NCI-H446 treated with DMSO at 0.1 percent for 48 hours (cell line): ENCODE data around the gene ARF1.

Experiments
- DNase-seq: peaks from one replicate; lab custom pipeline; 2025; lab: John Stamatoyannopoulos, UW

ARF1 gene

DNA sequence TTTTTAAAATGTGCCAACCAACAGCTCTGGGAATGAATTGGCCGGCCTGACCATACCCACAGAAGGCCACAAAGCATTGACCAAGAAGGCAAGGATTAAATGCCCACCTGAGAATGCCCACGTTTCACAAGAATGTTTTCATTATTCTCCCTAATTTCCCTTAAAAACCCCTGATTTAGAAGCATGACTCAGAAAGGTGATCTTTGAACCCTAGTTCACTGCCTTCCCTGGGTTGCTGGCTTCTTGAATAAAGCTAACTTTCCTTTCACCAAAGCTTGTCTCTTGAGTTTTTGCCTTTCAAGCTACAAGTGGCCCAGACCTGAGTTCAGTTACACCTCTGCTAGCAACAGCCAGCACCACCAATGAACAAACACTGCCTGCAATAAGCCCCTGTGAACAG, 41.0 kb downstream of the ARF1 start:
- no peak for DNase-seq

DNA sequence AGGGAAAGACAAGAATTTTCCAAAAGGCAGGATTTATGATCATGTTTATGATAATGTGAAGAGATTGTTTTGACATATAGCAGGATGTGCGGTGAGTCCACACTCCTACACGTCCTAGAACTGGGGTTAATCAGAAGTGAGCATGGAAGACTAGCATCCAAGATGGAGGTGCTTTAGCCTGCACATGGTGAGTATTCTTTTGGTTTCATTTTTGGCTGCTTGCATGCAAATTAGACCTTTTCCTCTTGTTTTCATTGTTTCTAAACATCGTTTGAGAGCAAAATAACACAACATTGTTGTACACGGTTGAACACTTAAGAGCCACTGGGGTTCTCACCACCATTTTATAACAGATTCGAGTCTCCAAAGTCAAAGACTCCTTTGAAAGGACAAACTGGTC, 42.7 kb downstream of the ARF1 start:
- DNase-seq, result no peak

DNA sequence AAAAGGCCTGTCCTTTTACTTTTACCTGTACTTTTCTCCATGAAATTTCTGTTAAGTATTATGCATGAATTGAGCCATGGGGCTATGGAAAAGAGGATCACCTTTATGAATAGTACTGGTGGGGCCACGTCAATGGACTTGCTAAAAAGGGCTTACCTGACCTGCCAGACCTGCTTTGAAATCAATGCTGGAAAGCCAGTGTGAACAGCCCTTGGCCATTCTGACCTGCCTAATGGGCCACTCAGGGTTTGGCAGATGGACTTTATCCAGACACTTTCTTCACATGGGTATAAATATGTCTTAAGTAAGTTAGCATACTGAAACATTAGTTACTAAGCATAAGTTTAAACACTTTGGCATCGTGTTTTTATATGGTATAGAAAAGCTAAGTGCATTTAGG, 49.3 kb downstream of the ARF1 start:
- no peak for DNase-seq

DNA sequence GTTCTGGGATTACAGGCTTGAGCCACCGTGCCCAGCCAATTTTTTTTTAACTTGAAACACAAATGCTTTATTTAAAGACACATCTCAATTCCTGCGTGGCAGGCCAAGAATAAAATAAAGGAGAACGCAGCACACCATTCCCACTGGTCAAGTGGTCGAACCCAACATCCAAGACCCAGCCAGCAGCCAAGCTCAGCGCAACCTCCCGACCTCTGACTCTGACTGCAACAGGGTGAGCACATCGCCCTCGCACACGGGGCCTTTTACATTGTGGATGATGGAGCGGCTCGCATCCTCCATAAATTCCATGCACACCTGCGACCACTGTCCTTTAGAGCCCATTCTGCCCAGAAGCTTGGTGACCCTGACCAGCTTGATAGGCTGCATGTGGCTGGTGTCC, 52.1 kb downstream of the ARF1 start:
- DNase-seq, result no peak

DNA sequence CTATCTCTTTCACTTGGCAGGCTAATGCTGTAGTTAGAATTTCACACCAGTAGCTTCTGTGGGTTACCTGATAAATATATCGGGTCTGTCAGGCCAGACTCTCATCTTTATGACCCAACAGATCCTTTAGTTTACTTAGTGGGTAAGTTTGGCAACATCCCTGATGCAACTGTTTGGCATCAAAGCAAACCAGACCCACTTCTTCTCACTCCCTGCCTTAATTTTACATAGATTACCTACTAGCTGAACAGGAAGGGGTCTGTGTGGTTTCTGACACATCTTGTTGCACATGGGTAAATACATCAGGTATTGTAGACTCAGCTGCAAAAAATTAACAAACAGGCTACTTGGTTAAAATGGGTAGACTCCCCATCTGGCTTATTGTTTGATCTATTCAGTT, 54.4 kb downstream of the ARF1 start:
- no peak for DNase-seq

DNA sequence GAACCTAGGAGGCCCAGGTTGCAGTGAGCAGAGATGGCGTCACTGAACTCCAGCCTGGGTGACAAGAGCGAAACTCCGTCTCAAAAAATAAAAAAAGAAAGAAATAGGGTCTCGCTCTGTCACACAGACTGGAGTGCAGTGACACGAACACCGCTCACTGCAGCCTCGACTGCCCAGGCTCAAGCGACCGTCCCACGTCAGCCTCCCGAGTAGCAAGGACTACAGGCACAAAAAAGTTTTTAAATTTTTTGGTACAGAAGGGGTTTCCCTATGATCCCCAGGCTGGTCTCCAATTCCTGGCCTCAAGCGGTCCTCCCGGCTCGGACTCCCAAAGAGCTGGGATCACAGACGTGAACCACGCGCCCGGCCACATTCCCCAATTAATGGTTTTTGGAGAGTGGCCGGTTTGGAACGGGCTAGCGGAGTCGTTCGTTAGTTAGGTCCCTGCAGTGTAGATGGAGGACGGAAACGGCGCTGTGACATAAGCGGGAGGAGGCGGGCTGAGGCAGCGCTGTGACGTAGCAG, 57.0 kb downstream of the ARF1 start:
- no peak for DNase-seq

DNA sequence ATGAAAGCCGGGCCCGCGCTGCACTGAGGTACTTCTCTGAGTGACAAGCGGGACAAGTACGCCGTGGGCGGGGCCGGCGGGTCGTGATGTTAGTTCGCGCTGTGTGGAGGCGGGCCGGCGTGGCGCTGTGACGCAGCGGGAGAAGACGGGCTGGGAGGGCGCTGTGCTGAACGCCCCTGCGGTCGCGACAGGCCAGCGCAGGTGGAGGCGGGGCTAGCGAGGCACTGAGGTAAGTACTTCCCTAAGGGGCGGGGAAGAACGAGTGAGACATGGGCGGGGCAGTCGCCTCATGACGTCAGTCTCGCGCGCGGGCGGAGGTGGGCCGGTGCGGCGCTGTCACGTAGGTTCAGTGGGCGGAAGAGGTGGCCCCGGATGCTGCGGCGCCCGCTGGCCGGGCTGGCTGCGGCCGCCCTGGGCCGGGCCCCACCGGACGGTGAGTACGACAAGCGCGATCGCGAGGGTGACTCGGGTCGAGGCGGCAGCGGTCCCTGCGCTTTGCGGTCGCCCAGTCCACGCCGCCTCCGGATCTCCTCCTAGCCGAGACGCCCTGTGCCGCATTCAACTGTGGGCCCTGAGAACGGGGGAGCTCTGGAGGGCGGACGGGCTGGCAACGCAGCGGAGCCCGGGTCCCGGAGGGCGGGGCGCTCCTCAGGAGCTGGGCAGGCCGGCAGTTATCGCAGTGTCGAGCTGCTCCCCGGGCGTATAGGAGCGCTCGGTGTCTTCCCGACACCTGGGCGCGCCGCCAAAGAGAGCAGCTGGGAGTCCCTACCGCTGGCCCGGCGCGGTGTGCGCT, 57.6 kb downstream of the ARF1 start, which contains the start of gene GUK1:
Gene GUK1 (plus strand): TSS at position 349 of the 793 bp plus-strand sequence. CDS start 24 bp downstream, at position 373.
- peak; percentile 99 for DNase-seq

DNA sequence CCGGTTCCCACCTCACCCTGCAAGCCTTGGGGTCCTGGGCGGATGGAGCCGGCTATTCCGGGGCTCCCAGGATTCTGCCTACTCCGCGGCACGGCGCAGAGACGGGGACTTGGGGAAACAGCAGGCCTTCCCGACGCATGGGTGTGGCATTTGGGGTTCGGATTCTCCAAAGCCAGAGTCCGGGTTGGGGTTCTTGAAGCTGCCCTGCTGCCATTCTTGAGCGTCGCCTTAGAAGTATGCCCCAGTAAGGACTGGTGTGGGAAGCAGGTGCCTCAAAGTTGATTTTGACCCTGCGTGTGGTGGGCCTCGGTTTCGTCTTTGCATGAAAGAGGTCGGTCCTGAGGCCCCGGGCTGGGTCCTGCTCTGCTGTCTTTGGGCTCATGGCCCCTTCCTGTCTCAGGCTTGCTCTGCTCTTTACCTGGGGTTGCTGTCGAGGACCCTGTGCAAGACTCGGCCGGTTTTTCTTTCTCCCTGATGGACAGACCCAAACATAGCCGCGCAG, 58.3 kb downstream of the ARF1 start:
- no peak for DNase-seq

DNA sequence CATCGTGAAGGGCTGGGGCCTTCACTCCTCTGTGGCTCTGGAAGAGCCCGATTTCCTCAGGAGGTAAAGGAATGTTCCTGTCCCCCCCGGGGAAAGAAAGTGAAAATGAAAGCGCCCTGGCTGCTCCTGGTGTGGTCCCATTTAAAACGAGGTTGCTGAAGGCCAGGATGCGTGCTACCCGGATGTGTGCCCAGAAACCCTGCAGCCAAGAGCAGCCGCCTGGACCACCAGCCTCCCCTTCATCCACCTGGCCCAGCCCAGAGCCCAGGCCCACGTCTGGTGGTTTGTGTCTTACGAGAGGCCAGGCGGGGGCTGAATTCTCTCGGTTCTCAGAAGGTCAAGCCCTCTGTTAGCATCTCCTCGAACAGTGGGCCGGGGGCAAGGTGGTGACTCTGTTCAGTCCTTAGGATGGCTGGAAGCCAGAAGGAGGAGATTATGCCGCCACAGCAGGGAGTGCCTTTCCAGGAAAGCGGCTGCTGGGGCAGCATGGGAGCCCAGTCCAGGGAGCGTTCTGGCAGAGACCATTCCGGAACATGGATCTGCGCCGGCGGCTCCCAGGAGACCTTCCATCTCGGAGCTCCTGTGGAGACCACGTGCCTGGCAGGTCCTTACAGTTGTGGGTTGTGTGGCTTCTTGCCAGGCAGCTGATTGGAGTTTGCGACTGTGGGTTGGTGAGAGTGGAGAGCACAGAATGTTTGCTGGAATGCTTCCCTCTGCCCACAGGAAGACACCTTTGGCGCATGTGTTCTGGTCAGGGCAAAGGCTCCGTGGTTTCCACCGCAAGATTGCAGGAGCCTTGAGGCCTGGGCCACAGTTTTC, 58.9 kb downstream of the ARF1 start:
- no peak for DNase-seq

DNA sequence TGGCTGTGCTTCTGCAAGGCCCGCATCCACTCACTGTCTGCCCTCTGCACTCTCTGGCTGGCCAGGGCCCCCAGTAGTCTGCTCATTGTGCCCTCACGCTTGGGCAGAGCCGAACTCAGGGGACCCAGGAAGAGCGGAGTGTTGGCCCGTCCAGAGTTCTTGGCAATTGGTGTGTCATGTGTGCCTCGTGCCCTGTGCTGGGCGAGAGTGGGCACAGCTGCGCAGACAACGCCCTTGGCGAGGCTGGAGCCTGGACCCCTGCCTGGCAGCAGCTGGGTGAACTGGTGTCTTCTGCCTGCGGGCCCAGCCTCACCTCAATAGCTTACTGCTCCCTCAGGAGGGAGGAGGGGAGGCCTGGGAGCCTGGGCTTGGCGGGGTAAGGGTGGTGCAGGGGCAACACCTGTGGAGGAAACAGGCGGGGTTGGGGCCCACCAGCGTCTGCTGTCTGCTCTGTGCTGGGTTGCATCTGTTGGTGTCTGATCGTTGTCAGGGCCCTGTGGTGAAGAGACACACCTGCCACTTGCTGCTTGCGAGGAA, 59.7 kb downstream of the ARF1 start:
- no peak for DNase-seq

DNA sequence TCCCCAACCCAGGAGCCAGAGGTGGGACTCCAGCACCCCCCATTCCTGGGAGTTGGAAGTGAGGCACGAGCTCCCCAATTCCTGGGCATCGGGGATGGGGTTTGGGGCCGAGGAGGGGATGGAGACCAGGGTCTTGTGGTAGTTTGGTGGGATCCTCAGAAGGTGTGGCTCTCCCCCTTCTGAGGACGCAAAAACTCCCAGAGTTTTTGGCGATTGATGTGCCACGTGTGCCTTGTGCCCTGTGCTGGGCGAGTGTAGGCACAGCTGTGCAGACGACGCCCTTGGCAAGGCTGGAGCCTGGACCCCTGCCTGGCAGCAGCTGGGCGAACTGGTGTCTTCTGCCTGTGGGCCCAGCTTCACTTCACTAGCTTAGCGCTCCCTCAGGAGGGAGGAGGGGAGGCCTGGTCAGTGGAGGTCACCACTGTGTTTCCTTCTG, 60.2 kb downstream of the ARF1 start:
- no peak for DNase-seq

DNA sequence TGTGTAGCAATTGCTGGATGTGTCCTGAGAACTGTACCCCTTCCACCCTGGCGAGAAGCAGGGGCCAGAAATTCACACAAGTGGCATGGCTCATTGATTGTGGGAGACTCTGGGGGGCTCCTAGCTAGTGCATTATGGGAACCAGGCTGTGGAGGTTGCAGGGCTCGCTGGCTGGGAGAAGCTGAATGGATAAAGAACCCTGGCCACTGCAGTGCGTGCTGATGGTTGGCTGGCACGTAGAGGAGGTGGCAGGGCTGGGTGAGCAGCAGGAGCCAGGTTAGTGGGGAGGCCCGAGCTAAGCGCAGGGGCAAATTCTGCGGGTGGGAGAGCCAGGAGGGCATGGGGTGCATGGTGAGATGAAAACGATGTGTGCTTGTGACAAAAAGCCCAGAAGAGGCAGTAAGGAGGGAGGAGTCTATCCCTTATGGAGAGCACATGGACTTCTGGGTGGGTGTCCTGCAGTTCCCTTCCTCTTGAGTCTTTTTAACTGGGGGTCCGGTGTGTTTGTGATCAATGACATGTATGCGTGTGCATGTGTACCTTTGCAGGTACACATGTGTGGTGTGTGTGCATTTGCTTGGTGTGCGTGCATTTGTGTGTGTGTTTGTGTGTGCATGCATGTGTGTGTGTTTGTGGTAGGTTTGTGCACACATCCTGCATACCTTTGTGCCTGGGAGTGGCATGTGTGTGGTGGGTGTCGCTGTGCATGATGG, 61.1 kb downstream of the ARF1 start:
- no peak for DNase-seq

DNA sequence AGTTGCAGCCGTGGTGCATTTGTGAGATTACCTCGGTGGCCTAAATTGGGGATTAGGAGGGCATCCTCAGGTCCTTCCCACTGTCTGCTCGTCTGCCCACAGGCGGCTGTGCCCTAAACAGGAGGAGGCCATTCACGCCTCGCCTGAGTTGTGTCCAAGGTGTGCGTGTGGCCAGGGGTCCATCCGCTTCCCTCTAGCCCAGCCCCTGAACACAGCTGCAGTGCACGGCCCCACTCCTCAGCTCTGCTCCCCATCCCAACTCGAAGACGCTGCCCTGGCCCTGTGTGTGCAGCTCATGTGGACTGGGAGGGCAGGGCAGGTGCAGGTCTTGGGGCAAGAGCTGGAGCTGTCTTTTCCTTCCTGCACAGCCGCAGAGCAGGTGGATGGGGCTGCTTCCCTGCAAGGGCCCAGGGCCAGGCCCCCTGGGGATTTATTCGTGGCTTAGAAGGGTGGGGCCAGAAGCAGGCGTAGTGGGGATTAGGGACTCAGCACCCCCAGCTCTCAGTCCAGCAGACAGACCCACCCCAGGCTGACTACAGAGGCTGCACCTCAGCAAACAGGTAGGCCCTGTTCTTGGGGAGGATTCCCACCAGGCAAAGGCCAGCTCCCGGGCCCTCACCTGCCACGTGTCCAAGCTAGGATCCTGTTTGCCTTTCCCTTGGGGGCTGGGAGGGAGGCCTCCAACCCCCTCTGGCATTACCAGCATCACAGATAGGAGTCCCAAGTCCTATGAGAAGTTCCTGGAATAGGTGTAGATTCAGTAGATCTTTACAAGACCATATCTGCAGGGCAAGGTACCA, 61.9 kb downstream of the ARF1 start:
- DNase-seq, result no peak

DNA sequence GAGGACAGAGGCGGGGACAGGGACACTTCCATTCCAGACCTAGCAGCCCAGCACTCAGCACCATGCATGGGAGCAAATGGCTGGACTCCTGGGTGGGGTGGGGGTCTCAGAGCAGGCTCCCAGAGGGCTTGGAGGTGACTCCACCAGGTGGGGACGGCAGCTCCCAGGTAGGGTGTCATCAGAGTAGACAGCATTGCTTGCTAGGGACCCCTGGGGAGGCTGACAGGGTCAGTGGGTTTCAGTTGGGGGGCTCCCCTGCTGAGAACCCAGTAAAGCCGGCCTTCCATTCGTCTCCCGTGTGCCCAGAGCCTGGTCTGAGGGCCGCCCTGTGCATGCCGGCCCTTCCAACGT, 62.5 kb downstream of the ARF1 start:
- DNase-seq, result no peak

DNA sequence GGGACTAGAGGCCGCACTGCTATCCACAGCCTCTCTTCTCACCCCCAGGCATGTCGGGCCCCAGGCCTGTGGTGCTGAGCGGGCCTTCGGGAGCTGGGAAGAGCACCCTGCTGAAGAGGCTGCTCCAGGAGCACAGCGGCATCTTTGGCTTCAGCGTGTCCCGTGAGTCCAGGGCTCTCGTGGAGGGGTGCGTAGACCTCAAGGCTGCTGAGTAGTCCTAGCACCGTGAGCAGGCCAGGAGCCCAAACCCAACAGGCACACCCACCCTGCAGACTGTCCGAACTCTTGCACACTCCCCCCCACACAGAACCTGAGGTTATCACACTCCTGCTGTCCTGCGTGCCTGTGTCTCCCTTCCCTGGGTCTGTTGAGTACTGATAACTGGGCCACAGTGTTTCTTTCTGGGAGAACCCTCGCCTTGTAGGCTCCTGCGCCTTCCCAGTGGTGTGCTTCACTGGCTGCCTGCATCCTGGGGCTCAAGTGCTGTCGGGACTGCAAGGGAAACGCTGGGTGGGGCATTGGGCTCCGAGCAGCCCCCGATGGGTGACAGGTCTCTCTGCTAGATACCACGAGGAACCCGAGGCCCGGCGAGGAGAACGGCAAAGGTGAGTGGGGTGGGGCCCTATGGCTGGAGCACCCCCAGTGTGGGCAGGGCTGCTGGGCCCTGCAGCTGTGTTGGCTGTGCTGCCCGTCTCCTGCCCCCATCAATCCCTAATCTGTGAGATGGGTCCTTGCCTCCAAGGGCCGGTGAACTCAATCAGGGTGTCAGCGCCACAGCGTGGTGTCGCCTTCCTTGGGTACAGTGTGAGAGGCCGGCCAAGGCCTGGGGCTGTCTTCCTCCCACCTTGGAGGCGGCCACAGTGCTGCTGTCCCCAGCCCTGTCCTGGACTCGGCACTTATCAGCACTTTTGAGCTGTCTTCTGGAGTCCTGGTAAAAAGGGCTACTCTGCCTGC, 63.2 kb downstream of the ARF1 start:
- no peak for DNase-seq

DNA sequence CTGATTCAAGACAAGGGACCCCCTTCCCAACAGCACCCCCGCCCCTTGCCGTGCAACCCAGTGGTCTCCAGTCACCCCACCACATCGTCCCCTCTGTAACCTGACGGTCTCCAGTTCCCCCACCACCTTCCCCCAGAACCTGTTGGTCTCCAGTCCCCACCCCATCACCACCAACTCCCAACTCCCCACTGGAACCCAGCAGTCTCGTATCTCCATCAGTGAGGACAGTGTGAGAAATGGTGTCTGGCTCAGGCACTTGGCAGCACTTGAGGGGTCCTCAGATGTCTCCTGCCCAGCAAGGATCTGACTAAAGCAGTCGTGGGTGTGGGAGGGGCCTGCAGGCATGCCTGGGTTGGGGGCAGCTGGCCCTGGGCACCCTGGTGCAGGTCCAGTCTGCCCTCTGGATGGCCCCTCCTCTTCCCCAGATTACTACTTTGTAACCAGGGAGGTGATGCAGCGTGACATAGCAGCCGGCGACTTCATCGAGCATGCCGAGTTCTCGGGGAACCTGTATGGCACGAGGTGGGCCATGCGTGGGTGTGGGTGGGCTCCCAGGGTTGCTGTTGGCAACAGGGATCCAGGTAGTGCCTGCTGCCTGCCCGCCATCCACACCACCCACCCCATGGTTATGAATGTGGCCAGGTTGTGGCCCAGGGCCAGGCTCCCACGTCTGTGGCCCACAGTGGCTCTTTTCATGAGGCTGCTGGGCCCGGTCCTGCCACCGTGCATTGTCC, 64.1 kb downstream of the ARF1 start:
- DNase-seq, result no peak

DNA sequence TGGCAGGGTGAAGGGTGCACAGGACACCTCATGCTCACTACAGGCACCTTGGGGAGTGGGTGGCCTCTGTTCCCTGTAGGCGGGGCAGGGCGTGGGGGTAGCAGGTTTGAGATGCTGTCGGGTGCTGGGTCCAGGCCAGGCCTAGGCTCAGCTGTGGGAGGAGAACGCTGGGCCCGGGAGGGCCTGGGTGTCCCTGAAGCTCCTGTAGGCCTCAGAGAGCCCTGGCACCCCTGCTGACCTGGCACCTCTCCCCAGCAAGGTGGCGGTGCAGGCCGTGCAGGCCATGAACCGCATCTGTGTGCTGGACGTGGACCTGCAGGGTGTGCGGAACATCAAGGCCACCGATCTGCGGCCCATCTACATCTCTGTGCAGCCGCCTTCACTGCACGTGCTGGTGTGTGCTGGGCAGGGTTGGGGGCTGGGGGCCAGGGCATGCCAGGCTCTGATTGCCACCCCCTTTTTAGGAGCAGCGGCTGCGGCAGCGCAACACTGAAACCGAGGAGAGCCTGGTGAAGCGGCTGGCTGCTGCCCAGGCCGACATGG, 64.7 kb downstream of the ARF1 start:
- DNase-seq, result no peak

DNA sequence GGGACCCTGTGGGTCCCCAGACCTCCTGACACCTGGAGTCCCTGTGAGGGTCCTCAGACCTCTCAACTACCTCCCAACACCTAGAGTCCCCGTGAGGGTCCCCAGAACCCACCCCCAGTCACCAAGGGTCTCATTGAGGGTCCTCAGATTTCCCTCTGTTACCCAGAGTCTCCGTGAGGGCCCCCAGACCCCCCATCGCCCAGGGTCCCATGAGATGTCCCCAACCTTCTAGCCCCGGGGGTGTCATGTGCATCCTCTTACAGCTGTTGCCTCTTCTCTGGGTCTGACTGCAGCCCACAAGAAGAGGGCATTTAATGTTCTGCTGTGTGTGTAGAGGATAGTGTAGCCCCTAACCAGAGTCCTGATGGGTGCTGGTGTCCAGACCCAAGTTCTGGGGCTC, 65.3 kb downstream of the ARF1 start:
- DNase-seq, result no peak
